Endothelial cell (in vitro differentiated cells): ENCODE results near the gene SMIM13. TPM values are rescaled to one million over a fixed set of nuclear protein-coding genes. Genes with fewer than 3 reads are reported as not detected.
A peak's percentile ranks its signal among the peaks of the same experiment; 100 is the strongest.
"Not testable (repeated sequence)": the region's sequence is repeated elsewhere in the genome, so short reads cannot be mapped to it uniquely, and the experiment has no call there.

Source experiments
- DNase-seq: peaks from one replicate; pipeline ENCODE4 v3.0.0; 2021; ENCODE audit warnings: low spot score
- H3K27ac Mint-ChIP-seq: one replicate; pipeline ENCODE4 v1.8.0; 2021; ENCODE audit warnings: mixed read lengths, inconsistent platforms; ENCODE audit not compliant: unreplicated experiment
- H3K27me3 Mint-ChIP-seq: one replicate; pipeline ENCODE4 v1.8.0; 2021; ENCODE audit warnings: mild to moderate bottlenecking, moderate library complexity, mixed read lengths, inconsistent platforms; ENCODE audit not compliant: unreplicated experiment
- H3K36me3 Mint-ChIP-seq: one replicate; pipeline ENCODE4 v1.8.0; 2021; ENCODE audit warnings: mild to moderate bottlenecking, low read depth, mixed read lengths, inconsistent platforms; ENCODE audit not compliant: unreplicated experiment
- H3K4me1 Mint-ChIP-seq: one replicate; pipeline ENCODE4 v1.8.0; 2021; ENCODE audit warnings: mild to moderate bottlenecking, mixed read lengths, inconsistent platforms; ENCODE audit not compliant: unreplicated experiment
- H3K4me3 Mint-ChIP-seq: one replicate; pipeline ENCODE4 v1.8.0; 2021; ENCODE audit warnings: mild to moderate bottlenecking, mixed read lengths, inconsistent platforms; ENCODE audit not compliant: unreplicated experiment
- H3K9me3 Mint-ChIP-seq: one replicate; pipeline ENCODE4 v1.8.0; 2021; ENCODE audit warnings: mixed read lengths, inconsistent platforms; ENCODE audit not compliant: unreplicated experiment
- total RNA-seq: library from RNA; stranded (reverse); fragmentation: NEBNext Ultra II Directional; extraction: Animal tissue kit (Norgen Biotek cat#: 25700); gene quantifications from one replicate; pipeline ENCODE4 v1.2.1, GENCODE V29; 2021; ENCODE audit not compliant: unreplicated experiment
- TF ChIP-seq, protein P1 (sequence below): fragments of 200-600 bp; sonication (generic); IDR thresholded peaks from one replicate; pipeline ENCODE4 v1.5.0; 2021; ENCODE audit warnings: antibody characterized with exemption; ENCODE audit not compliant: unreplicated experiment

Gene SMIM13
- total RNA-seq, 1 donor from 2014 or later = 8.7 TPM

DNA sequence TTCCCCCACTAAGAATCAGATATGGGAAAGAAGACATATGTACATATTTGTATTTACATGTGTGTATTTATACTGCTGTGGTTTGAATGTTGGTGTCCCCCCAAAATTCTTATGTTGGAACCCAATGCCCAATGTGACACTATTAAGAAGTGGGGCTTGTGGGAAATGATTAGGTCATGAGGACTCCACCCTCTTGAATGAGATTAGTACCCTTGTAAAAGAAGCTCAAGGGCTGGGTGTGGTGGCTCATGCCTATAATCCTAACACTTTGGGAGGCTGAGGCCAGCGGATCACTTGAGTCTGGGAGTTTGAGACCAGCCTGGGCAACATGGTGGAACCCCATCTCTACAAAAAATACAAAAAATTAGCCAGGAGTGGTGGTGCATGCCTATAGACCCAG lies 3.9 kb upstream of the SMIM13 start:
- Mint-ChIP-seq H3K36me3 (no peaks in the 10 kb centered on the region), H3K9me3 (no peaks in the 10 kb centered on the region), H3K27me3 (no peaks in the 10 kb centered on the region), H3K4me1 (peaks cover 16% of the 10 kb centered on the region), H3K4me3 (no peak overlapping the region), H3K27ac (no peak overlapping the region)
- TF ChIP-seq, protein P1, sequence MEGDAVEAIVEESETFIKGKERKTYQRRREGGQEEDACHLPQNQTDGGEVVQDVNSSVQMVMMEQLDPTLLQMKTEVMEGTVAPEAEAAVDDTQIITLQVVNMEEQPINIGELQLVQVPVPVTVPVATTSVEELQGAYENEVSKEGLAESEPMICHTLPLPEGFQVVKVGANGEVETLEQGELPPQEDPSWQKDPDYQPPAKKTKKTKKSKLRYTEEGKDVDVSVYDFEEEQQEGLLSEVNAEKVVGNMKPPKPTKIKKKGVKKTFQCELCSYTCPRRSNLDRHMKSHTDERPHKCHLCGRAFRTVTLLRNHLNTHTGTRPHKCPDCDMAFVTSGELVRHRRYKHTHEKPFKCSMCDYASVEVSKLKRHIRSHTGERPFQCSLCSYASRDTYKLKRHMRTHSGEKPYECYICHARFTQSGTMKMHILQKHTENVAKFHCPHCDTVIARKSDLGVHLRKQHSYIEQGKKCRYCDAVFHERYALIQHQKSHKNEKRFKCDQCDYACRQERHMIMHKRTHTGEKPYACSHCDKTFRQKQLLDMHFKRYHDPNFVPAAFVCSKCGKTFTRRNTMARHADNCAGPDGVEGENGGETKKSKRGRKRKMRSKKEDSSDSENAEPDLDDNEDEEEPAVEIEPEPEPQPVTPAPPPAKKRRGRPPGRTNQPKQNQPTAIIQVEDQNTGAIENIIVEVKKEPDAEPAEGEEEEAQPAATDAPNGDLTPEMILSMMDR = no peak
- DNase-seq = no peak

- H3K4me1 Mint-ChIP-seq = peaks cover 22% of the 10 kb centered on the region
- not testable (repeated sequence) for H3K9me3 Mint-ChIP-seq, H3K27ac Mint-ChIP-seq, H3K4me3 Mint-ChIP-seq, H3K36me3 Mint-ChIP-seq, H3K27me3 Mint-ChIP-seq, DNase-seq
These were observed 2.5 kb upstream of the SMIM13 start for GRCh38 chr6:11091141-11091540.

GRCh38 chr6:11092668-11093375 lies 812 bp upstream of the SMIM13 start:
- TF ChIP-seq, protein P1 = no peak
- peak overlapping the region; percentile 68 for H3K27ac Mint-ChIP-seq
- no peaks in the 10 kb centered on the region for H3K36me3 Mint-ChIP-seq
- H3K9me3 Mint-ChIP-seq = no peaks in the 10 kb centered on the region
- no peak for DNase-seq
- H3K4me1 Mint-ChIP-seq = peaks cover 24% of the 10 kb centered on the region
- H3K4me3 Mint-ChIP-seq = peak overlapping the region; percentile 94
- no peaks in the 10 kb centered on the region for H3K27me3 Mint-ChIP-seq

DNA sequence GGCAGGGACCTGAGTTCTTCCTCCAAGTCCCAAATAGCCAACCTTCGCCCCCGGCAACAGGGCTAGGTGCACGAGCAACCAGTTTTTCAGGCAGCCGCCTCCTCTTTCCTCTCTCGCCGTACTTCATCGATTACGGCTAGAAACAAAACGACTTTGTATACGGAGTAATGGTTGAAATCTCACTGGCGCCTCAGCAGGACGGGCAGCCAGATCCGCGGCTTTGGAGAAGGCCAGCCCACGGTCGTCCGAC lies 333 bp upstream of the SMIM13 start:
- Mint-ChIP-seq H3K9me3 (no peaks in the 10 kb centered on the region), H3K27me3 (no peaks in the 10 kb centered on the region), H3K4me3 (peak overlapping the region; percentile 94), H3K4me1 (peaks cover 24% of the 10 kb centered on the region), H3K36me3 (no peaks in the 10 kb centered on the region), H3K27ac (peak overlapping the region; percentile 68)
- TF ChIP-seq, protein P1 = no peak
- DNase-seq = no peak

GRCh38 chr6:11094411-11094851 lies 797 bp downstream of the SMIM13 start:
- H3K27me3 Mint-ChIP-seq = no peaks in the 10 kb centered on the region
- H3K27ac Mint-ChIP-seq = peak overlapping the region; percentile 94
- peak; percentile 49 for DNase-seq
- no peaks in the 10 kb centered on the region for H3K9me3 Mint-ChIP-seq
- H3K4me3 Mint-ChIP-seq = peak overlapping the region; percentile 99
- TF ChIP-seq, protein P1 = no peak
- peaks cover under 1% of the 10 kb centered on the region for H3K36me3 Mint-ChIP-seq
- peaks cover 24% of the 10 kb centered on the region for H3K4me1 Mint-ChIP-seq
